ENCODE data around the gene AFAP1.

AFAP1 gene

DNA sequence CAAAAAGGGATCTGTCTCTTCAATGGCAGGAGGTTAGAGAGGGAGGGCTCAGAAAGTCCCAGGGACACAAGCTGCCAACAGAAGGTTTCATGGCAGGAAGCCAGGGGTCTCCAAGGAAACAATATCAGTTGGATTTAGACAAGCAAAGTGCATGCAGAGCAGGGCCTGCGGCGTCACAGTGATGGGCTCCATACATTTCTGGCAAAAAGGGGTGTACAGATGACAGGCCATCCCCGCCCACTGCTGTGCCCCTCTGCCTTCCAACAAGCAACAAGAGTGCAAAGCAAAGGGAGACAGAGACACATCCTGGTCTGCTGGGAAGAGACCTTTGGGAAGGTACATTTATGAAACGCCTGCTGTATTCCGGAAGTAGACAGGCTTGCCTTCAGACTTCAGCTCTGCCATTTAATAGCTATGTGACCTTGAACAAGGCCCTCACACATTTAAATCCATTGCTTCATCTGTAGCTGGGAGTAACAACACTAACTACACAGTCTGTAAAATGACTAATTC is 121.2 kb downstream of the AFAP1 start:
- no peak for FAIRE-seq

DNA sequence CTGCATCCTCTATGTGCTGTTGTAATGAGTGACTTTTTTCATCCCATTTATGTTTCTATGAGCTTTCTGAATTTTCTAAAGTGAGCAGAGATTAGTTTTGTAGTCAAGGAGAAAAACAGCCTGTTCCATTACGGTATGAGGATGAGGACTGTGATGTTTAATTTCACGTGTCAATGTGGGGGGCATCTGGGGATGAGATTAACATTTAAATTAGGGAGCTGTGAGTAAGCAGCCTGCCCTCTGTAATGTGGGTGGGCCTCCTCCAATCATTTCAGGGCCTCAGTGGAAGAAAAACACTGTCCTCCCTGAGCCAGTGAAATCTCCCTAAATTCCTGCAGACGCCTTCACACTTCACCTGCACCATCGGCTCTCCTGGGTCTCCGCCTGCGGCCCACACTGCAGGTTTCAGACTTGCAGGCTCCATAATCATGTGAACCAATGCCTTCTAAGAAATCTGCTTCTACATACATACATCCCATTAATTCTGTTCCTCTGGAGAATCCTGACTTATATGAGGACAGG is 121.7 kb downstream of the AFAP1 start:
- FAIRE-seq = no peak

DNA sequence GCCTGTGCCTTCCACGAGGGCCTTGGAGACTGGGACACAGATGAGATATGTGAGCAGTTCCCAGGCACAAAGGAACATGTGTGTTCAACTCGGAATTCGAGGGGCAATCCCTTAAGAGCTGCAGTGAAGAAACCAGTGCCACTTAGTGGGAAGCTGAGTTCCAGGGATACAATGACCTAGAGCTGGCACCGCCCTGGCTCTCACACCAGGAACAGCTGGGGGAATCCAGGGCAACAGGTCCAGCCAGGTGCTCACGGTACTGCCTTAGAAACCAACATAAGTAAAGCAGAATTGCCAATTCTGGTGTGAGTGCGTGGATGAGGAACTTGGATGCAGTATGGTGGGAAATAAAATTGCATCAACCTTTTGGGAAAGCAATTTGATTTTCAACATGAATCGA is 122.9 kb downstream of the AFAP1 start:
- FAIRE-seq = no peak

DNA sequence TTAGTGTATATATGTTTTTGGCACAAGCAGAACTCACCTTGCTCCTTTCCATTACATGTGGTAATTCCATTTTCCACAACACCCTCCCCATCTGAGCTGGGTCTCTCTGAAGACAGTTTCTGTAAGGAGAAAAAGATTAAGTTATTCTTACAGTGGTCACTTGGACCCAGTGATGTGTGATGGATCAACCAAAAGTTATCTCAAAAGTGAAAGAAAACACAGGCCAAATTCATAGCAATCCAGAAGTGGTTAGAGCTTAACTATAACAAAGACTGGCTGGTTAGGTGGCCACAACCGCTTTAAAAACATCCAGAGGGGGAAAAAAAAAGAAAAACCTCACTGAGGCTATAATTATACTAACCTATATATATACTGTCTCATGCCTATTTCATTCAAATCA is 123.7 kb downstream of the AFAP1 start:
- FAIRE-seq = no peak

DNA sequence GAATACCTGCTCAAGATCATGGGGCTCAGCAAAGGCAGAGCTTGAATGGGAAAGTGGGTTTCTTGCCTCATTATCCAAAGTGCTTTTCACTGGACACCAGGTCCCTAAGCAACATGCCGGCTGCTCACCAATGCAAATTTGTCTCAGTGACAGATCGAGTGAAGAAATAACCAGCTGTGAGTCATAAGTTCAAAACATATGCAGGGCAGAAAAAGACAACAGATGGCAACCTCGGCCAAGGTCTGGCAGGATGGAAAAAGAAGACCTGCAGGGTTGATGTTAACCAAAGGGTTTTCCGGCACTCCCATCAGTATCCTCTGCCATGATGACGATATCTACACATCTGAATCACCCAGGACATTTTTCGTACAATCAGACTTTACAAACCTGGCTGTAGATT is 124.1 kb downstream of the AFAP1 start:
- FAIRE-seq = no peak

DNA sequence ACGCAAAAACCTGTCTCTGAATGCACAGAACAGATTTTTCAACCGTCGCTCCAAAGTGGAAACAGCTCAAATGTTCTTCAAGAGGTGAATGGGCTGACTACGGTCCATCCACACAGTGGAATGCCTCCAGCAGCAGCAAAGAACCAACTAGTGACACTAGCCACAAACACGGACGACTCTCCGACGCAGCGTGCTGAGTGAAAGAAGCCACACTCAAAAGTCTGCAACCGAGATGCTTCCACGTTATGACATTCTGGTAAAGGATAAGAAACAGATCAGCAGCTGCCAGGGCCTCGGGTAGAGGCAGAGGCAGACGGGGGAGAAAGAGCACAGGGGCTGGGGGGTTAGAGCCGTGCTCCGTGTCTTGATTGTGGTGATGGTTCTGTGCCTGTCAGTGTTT is 125.2 kb downstream of the AFAP1 start:
- no peak for FAIRE-seq

DNA sequence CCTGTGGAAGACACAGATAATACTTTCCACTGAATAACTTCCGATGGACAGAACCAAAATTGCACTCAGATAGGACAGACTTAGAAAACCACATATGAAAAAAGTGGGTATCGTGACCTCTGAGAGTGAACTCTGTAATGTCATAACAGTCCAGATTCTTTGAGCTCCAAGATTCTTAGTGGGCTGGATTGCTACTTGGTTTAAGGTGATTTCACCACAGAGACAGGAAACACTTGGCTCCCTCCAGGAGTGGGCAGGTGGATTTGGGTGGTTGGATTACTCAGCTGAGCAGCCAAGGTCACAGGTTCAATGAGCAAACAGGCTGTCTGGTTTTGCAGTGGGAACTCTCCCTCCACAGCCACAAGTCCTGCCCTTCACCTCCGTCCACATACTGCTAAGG is 126.0 kb downstream of the AFAP1 start:
- no peak for FAIRE-seq

DNA sequence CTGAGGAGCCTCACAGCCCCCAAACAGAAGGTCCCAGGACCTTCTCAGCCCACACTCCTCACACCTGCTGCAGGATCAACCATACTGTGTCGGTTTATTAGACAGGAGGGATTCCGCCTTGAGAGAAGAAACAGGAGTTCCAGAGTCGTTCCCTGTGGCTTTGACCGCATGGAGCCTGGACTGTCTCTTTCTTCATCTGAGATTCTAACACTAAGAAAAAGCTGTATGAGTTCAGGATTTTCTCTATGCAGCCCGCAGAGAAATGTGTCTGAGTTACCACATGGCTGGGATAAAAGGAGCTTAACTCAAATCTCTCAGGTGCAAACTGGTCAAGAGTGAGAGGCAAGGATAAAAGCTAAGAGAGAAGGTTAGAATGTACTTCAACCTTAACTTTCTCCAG is 126.7 kb downstream of the AFAP1 start:
- FAIRE-seq = no peak

DNA sequence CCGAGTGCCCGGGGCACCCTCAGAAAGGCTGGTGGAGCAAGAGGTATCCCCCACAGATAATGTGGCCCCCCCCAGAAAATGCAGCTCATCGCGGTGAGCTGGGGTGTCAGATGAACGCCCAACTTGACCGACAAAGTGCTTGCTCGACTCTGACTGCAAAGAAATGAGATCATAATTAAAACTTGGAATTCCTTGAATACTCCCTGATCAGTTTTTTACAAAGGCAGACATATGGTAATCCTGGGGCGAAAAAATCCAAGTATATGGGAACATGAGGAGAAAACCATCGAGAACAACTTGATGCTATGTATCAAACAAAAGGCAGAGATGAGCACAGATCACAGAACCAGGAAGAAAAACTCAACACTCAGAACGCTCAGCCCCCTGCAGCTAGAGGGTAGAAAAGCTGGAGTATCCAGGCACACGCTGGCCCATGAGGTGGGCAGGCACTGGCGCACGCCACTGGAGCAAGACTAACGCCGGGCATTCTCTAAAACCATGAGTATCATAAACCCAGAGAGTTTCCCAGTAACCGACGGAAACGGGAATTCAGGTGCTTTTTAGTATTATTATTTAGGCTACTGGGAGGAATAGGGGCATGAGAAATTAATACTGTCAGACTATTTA is 127.3 kb downstream of the AFAP1 start:
- no peak for FAIRE-seq

DNA sequence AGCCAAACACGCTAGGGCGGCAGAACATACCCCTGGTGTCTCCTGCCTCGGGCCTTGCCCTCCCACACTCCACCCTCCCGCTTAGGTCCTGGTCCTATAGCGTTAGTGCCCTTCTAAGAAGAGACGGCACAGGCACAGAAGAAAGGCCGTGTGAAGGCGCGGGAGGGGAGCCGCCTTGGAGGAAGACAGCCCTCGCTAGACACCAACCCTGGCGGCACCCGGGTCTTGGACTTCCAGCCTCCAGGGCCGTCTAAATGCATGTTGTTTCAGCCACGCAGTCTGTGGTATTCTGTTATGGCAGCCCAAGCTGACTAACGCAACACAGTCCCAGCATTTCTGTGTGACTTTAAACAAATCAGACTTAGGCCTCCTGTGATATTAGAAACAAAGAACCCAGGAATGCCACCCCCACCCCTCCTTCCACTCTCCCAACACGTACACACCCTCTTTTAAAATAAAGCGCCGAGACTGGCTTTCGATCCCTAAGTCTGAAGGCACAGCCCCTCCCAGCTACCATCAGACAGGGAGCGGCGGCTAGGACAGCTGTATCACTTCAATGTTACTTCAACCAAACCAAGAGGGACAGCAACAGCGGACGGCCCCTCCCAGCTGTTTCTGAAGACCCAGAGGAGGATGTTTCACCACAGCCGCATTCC is 128.0 kb downstream of the AFAP1 start:
- FAIRE-seq = no peak

DNA sequence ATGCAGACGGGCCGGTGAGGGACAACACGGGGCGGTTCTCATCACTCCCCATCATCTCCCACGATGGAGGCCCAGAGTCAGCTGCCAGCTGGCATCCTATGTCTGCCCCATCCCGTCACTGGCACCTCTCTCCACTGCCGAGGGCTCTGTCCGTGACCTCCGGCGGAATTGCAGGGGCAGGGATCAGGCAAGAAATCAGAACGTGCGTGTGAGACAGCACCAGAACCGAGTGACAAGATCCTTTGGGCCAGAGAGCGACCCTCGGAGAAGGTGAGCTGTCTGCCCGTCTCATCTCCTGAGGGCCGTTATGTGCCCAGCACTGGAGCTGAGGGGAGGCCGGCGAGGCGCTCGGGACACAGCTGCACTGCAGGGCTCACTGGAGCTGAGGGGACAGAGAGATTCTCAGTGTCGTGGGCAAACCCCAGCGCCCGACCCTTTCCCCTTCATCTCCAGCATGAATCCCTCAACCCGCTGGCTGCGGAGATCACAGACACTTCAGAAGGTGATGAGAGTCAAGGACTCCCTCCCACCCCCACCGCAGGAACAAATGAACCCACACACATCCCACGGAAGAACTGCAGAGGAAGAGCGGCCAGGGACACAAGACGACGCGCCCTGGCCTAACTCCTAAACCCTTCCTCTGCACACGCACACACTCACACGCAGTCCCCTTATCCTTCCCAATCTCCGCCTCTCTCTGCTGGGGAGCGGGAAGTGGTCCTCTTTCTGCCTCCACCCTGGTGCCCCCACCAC is 128.7 kb downstream of the AFAP1 start:
- no peak for FAIRE-seq

DNA sequence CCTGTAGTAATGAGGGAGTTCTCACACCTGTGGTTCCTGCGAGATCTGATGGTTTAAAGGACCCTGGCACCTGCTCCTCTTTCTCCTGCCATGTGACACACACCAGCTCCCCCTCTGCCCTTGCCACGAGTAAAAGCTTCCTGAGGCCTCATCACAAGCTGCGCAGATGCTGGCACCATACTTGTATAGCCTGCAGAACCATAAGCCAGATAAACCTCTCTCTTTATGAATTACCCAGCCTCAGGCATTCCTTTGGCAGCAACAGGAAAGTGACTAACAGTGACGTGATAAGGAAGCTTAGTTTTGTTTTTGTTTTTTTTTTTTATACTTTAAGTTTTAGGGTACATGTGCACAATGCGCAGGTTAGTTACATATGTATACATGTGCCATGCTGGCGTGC is 130.9 kb downstream of the AFAP1 start:
- FAIRE-seq = no peak

DNA sequence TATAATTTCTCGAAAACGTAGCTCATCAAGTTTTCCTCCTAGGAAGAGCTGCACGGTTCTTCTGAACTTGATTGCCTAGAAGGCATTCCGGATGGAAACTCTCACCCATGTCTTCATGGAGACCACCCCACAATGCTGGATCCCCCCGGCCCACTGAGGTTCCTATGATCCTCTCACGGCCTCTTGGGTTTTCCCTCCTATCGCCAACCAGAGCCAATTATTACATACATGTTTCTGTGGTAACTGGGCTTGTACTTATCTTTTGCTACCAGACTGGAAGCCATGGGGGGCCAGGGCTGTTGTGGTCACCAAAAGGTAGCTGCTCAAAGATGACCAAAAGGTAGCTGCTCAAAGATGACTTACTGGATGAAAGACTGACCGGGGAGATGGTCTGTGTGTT is 131.5 kb downstream of the AFAP1 start:
- no peak for FAIRE-seq

DNA sequence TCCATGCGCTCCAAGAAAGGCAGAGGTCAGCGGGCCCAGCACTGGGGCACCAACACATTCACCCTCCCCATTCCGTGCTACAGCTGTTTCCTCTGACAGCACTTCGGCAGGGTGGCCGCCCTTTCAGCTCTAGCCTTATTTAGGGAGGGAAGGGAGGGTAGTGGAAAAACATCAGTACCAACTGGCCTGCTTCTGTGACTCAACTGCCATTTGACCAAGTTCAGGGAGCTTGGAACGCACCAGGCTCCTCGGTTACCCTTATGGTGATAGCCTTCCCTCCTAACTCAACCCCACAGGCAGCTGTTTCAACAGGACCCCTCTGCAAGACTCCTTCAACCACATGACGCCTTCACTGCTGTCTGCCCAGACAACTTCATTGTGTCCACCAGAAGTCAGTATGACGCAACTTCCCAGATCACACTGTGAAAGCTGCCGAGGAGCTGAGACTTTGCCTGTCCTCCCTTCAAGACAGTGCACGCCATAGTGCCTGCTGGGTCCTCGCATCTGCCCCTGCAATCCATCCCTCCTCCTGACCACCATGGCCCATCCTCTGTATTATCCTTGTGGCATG is 132.2 kb downstream of the AFAP1 start:
- FAIRE-seq = no peak

DNA sequence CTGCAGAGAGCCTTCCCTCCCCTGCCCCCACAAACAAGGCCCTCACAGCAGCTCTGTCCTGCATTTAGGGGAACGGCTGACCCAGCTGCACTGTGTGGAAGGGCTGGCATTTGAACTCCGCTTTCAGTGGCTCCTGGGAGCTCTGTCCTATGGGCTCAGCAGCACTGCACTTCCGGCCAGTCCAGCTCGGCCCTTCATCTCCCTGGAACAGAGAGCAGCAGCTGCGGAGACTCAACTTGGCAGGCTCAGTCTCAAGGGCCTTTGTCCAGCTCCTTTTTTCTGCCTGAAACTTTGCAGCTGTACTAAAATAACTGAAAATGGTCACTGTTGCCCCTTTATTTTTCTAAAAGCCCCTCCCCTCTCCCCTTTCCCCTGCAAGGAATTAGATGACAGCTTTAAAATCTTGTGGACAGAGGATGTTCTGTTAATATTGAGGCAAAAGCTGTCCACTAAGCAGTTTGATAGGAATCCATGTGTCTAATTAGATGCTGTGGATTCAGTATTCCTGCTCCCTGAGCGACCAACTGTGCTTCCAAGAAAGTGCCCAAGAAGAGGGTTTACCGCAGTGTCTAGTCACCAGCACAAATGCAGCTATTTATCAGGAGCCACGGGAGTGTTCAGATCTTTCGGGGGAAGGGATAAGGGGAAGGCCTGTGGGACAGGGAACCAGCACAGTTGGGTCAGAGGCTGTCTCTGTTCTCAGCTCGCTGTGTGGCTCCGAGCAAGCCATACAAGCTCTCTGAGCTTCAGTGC is 133.1 kb downstream of the AFAP1 start:
- no peak for FAIRE-seq

DNA sequence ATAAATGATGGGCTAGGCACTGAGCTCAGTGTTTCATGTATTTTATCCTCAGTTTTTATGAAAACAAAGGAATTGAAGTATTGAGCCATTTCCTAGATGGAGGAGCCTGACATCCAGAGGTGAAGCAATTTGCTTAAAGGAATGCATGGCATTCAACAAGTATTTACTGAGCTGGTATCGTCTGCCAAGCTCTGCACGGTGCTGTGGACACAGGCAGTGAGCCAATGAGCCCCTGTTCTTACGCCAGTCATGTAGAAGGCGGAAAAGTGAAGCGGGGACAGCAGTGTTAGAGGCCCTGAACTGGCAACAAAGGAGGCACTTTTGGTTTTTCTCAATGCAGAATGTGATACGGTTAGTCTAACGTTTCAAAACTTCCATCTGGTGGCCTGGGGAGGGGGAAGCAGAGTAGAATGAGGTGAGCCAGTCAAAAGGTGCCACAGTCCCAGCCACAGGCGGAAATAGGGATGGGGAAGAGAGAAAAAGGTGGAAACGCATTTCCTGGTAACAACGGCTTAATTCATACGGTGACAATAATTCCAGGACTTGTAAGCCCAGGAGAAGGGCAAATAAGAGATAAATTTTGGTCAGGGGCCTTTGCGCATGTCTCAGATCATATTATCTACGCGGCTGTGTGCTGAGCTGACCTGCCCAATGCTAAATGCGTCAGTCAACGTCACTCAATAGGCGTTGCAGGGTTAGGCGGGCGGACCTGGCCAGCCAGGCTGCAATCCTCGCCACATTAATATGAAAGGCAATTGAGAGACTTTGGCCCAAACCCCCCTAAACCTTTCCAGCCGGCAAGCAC is 133.9 kb downstream of the AFAP1 start:
- FAIRE-seq = no peak

DNA sequence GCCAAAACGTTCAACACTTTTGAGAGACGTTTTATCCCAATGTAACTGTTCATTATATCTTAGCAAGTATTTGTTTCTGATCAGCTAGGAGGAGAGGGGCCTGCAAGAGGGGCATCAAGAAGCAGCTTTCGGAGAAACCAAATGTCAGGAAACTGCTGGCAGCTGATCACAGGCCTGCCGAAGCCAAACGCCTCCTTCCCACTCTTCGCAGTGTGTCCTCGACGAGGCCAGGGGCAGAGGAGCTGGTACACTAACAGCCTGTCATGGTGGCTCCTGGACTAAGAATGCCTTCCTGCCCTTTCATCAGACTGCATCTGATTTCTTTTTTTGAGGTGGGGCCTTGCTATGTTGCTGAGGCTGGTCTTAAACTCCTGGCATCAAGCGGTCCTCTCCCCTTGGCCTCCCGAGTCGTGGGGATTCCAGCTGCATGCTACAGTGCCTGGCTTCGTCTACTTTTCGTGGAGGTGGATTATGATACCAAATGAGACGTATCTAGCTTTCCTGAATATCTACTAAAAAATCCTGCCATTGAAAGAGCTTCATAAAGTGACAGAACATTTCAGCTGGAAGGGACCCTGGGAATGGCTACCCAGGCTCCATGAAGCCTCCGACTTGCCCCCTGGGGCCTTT is 134.8 kb downstream of the AFAP1 start:
- no peak for FAIRE-seq

DNA sequence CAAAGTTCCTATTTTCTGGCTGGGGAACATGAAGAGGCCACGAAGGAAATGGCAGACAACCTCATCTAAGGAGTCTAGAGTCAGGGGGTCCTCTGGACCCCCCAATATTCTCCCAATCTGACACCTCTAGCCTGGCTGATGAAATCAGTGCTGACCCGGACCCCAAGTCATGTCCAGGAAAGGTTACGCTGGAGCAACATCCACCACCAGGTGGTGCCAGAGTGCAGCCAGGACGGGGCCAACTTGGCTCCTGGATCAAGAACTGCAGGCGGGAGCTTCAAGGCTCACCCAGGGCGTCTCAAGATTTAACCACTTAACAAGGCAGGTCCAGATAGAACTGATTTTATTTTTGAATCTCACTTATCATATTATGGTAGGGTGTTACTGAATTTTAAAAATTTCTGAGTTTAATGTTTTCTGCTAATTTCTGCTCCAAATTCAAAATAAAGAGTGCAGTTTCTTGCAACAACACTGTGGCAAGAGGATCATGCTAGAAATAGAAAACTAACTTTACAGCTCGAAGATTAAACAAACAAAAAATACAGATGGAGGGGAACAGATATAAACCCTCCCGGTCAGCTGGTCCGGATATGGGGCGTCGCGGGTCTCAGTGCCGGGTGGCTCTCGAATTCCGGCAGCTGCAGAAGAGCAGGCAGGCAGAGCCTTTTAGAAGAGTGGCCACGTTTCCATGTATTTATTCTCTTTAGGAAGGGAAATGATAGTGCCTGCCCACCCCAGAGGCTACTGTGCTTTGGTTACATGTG is 135.5 kb downstream of the AFAP1 start:
- FAIRE-seq = no peak

DNA sequence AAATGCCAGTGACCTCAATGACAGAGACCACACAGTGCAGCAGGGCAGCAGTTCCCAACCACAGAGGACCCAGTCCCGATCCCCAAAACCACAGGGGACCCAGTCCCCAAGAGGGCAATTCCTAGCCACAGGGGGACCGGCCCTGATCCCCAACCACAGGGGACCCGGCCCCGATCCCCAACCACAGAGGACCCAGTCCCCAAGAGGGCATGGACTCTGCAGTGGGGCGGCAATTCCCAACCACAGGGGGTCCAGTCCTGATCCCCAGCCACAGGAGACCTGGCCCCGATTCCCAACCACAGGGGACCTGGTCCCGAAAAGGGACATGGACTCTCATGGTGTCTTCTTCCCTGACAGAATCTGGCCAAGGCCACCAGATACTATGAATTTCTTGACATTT is 136.3 kb downstream of the AFAP1 start:
- FAIRE-seq = no peak

DNA sequence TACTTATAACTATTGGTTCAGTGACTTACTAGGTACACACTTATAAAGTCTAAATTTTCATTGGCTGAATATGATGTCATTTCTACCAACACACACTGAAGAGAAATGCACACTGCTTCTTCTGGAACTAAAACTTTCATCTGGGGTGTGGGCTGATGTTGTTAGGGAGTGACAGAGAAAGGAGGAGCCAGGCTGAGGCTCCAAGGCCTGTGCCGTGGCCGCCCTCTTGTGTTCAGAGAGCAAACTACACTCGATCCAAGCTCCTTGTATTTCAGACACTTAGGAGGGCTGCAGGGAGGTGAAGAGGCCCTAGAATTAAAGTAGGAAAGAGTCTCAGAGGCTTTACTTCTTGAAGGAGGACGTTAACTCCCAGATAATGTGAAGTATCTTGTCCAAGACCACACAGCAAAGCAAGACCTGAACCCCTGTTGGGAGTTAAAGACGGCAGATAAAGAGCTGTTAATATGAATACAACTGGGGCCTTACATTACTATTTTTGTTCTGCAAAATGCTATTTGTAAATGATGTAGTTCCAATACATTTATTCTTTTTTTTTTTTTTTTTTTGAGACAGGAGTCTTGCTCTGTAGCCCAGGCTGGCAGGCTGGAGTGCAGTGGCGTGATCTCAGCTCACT is 137.5 kb downstream of the AFAP1 start:
- no peak for FAIRE-seq
